HCT116 (cell line): Measurements from ENCODE around the gene PAAF1. TPM values are rescaled to one million over a fixed set of nuclear protein-coding genes. Genes with fewer than 3 reads are reported as not detected.

Source experiments
- ATAC-seq: fragments of 200-7000 bp; cut with Tn5 transposase; 2 replicates; pipeline ENCODE4 v1.9.1; 2020; ENCODE audit warnings: mild to moderate bottlenecking, moderate library complexity
- BruUV-seq: library from RNA; stranded (reverse); fragments of 400-500 nt; replicated peaks from 2 replicates; lab custom pipeline; 2021; lab: Mats Ljungman, UMichigan
- CTCF ChIA-PET: fragments of 300-600 bp; sonication (Branson Sonifier 250); formaldehyde crosslinking; loops from one replicate; lab custom pipeline; 2021; ENCODE audit warnings: antibody characterized with exemption; lab: Charles Lee
- POLR2A ChIA-PET: fragments of 300-600, 350-600 bp; sonication (Branson Sonifier 250); formaldehyde crosslinking; loops from one replicate; lab custom pipeline; 2021; ENCODE audit warnings: antibody characterized with exemption; lab: Charles Lee
- RAD21 ChIA-PET, 2 experiments: fragments of 300-600 bp; sonication (Branson Sonifier 250); formaldehyde crosslinking; loops; one replicate each; lab custom pipeline; 2023; ENCODE audit warnings: low total read pairs in 2 of 2; ENCODE audit not compliant: uncharacterized antibody in 2 of 2, unreplicated experiment in 2 of 2, low non-redundant PET in 1 of 2; lab: Charles Lee
- DNase-seq: peaks from one replicate; pipeline ENCODE4 v3.0.0-alpha.2; 2010; ENCODE audit warnings: low read depth, low spot score
- H2AFZ ChIP-seq: fragments of 200-600 bp; shearing (Covaris generic), sonication (generic); 2 replicates; pipeline ENCODE4 v1.6.1; 2017; ENCODE audit warnings: low read depth, mixed run types, mixed read lengths, antibody characterized with exemption, low read length; ENCODE audit not compliant: poor library complexity, severe bottlenecking
- H3K27ac ChIP-seq: 2 replicates; pipeline ENCODE4 v1.5.1; 2012; ENCODE audit warnings: low read depth, low read length
- H3K27me3 ChIP-seq: fragments of 200-600 bp; sonication (generic); 2 replicates; pipeline ENCODE4 v1.6.1; 2016; ENCODE audit warnings: mixed run types, low read length, mixed read lengths; ENCODE audit not compliant: insufficient read depth
- H3K36me3 ChIP-seq, 2 experiments: fragments of 200-500 bp in 1 of 2; fragments of 200-600 bp in 1 of 2; sonication (Bioruptor generic) in 1 of 2; sonication (generic) in 1 of 2; 2 replicates each; pipeline versions ENCODE4 v1.5.1 to v1.6.1; 2014 to 2016; ENCODE audit warnings: low read length in 2 of 2, inconsistent platforms in 1 of 2, mixed read lengths in 1 of 2, mixed run types in 1 of 2; ENCODE audit not compliant: insufficient read depth in 2 of 2, control insufficient read depth in 1 of 2
- H3K4me1 ChIP-seq, 2 experiments: fragments of 200-600 bp in 1 of 2; sonication (generic) in 1 of 2; 2 replicates each; pipeline versions ENCODE4 v1.5.1 to v1.6.1; 2012 to 2017; ENCODE audit warnings: low read length in 2 of 2, inconsistent platforms in 1 of 2, mild to moderate bottlenecking in 1 of 2, mixed read lengths in 1 of 2, mixed run types in 1 of 2, moderate library complexity in 1 of 2; ENCODE audit not compliant: insufficient read depth in 2 of 2, control insufficient read depth in 1 of 2
- H3K4me2 ChIP-seq: fragments of 200-600 bp; sonication (generic); 2 replicates; pipeline ENCODE4 v1.6.1; 2017; ENCODE audit warnings: mixed run types, low read length, mixed read lengths
- H3K4me3 ChIP-seq, 2 experiments: fragments of 200-600 bp in 1 of 2; sonication (generic) in 1 of 2; replicated peaks in 1 of 2; 2 replicates each; pipeline ENCODE4 v1.5.1; 2011 to 2016; ENCODE audit warnings: low read length in 2 of 2, control low read depth in 1 of 2, low read depth in 1 of 2, mild to moderate bottlenecking in 1 of 2, mixed read lengths in 1 of 2, mixed run types in 1 of 2
- H3K79me2 ChIP-seq: fragments of 200-600 bp; sonication (generic); 2 replicates; pipeline ENCODE4 v1.6.1; 2017; ENCODE audit warnings: mild to moderate bottlenecking, mixed run types, low read length, moderate library complexity, mixed read lengths; ENCODE audit not compliant: insufficient read depth
- H3K9ac ChIP-seq: fragments of 200-600 bp; sonication (generic); 2 replicates; pipeline ENCODE4 v1.6.1; 2016; ENCODE audit warnings: low read length, mixed read lengths
- H3K9me2 ChIP-seq: fragments of 200-600 bp; sonication (generic), shearing (Covaris generic); 2 replicates; pipeline ENCODE4 v1.6.1; 2017; ENCODE audit warnings: mixed run types, mild to moderate bottlenecking, moderate library complexity; ENCODE audit not compliant: insufficient read depth
- H3K9me3 ChIP-seq, 2 experiments: fragments of 200-500 bp in 1 of 2; fragments of 200-600 bp in 1 of 2; sonication (Bioruptor generic) in 1 of 2; sonication (generic) in 1 of 2; 2 replicates each; pipeline ENCODE4 v1.6.1; 2014 to 2017; ENCODE audit warnings: low read length in 2 of 2, mixed read lengths in 2 of 2, inconsistent platforms in 1 of 2, low read depth in 1 of 2, mild to moderate bottlenecking in 1 of 2, mixed run types in 1 of 2, moderate library complexity in 1 of 2; ENCODE audit not compliant: control insufficient read depth in 1 of 2, insufficient read depth in 1 of 2
- H4K20me1 ChIP-seq: fragments of 200-600 bp; sonication (generic), shearing (Covaris generic); 2 replicates; pipeline ENCODE4 v1.6.1; 2017; ENCODE audit warnings: mixed run types, mild to moderate bottlenecking, moderate library complexity; ENCODE audit not compliant: insufficient read depth
- CBX3 ChIP-seq: IDR thresholded peaks from 2 replicates; pipeline ENCODE4 v1.6.1; 2012; ENCODE audit warnings: low read depth
- JUND ChIP-seq: IDR thresholded peaks from 2 replicates; pipeline ENCODE4 v1.6.1; 2012
- TCF7L2 ChIP-seq: IDR thresholded peaks from 2 replicates; pipeline ENCODE4 v1.7.0; 2011; ENCODE audit warnings: borderline replicate concordance, inconsistent platforms; ENCODE audit not compliant: insufficient read depth, insufficient read length; ENCODE audit errors: extremely low read depth
- ZFX ChIP-seq: fragments of 450-650 bp; IDR thresholded peaks from 2 replicates; pipeline ENCODE4 v1.6.1; 2017
- intact Hi-C: fragments of 100-400 bp; cut with micrococcal nuclease; formaldehyde crosslinking; loops from 2 replicates; pipeline ENCODE4 v1.10.0; 2022
- total RNA-seq: library from RNA; stranded (reverse); gene quantifications from one replicate; pipeline ENCODE4 v1.2.1, GENCODE V29; 2021; ENCODE audit not compliant: unreplicated experiment
- TF ChIP-seq, protein P1 (sequence below): IDR thresholded peaks from 2 replicates; pipeline ENCODE4 v1.6.1; 2012; ENCODE audit warnings: low read depth
- TF ChIP-seq, protein P2 (sequence below): IDR thresholded peaks from 2 replicates; pipeline ENCODE4 v1.6.1; 2011; ENCODE audit warnings: mild to moderate bottlenecking, low read length, moderate library complexity; ENCODE audit not compliant: insufficient replicate concordance; ENCODE audit errors: extremely low read depth

Gene PAAF1
- total RNA-seq, 1 experiment from 2014 or later, result 15.5 TPM

DNA sequence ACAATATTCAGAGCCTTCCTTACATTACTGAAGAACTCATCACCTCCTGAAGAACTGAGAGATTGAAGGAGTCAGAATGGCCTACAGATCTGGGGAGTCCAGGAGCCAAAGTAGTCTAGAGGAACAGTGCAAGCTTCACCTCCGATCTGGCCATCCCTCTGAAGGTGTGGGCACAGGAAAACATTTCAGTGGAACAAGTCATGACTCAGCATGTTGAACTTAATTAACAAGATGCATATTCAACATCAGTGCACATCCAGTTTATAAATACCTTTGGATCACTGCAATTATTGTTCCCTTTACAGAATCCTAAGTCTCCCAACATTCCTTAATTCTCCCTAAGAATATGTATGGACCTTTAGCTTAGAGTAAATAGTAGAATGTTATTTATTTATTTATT, 25.5 kb downstream of the PAAF1 start:
- no peaks in the 10 kb centered on the region for H3K27me3 ChIP-seq
- no peak overlapping the region for H3K4me3 ChIP-seq
- TF ChIP-seq ZFX (no peak), JUND (no peak), CBX3 (no peak), TCF7L2 (no peak)
- TF ChIP-seq, protein P1, sequence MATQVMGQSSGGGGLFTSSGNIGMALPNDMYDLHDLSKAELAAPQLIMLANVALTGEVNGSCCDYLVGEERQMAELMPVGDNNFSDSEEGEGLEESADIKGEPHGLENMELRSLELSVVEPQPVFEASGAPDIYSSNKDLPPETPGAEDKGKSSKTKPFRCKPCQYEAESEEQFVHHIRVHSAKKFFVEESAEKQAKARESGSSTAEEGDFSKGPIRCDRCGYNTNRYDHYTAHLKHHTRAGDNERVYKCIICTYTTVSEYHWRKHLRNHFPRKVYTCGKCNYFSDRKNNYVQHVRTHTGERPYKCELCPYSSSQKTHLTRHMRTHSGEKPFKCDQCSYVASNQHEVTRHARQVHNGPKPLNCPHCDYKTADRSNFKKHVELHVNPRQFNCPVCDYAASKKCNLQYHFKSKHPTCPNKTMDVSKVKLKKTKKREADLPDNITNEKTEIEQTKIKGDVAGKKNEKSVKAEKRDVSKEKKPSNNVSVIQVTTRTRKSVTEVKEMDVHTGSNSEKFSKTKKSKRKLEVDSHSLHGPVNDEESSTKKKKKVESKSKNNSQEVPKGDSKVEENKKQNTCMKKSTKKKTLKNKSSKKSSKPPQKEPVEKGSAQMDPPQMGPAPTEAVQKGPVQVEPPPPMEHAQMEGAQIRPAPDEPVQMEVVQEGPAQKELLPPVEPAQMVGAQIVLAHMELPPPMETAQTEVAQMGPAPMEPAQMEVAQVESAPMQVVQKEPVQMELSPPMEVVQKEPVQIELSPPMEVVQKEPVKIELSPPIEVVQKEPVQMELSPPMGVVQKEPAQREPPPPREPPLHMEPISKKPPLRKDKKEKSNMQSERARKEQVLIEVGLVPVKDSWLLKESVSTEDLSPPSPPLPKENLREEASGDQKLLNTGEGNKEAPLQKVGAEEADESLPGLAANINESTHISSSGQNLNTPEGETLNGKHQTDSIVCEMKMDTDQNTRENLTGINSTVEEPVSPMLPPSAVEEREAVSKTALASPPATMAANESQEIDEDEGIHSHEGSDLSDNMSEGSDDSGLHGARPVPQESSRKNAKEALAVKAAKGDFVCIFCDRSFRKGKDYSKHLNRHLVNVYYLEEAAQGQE, result no peak
- TF ChIP-seq, protein P2, sequence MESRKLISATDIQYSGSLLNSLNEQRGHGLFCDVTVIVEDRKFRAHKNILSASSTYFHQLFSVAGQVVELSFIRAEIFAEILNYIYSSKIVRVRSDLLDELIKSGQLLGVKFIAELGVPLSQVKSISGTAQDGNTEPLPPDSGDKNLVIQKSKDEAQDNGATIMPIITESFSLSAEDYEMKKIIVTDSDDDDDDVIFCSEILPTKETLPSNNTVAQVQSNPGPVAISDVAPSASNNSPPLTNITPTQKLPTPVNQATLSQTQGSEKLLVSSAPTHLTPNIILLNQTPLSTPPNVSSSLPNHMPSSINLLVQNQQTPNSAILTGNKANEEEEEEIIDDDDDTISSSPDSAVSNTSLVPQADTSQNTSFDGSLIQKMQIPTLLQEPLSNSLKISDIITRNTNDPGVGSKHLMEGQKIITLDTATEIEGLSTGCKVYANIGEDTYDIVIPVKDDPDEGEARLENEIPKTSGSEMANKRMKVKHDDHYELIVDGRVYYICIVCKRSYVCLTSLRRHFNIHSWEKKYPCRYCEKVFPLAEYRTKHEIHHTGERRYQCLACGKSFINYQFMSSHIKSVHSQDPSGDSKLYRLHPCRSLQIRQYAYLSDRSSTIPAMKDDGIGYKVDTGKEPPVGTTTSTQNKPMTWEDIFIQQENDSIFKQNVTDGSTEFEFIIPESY, result no peak
- no peaks in the 10 kb centered on the region for H3K79me2 ChIP-seq
- ATAC-seq (no peak), DNase-seq (no peak)
- no peaks in the 10 kb centered on the region for H3K36me3 ChIP-seq
- ChIA-PET POLR2A (no interaction called here), CTCF (no interaction called here), RAD21 (no interaction called here)
- H4K20me1 ChIP-seq, result no peaks in the 10 kb centered on the region
- H3K4me1 ChIP-seq, result peaks cover 0 to 5% of the 10 kb centered on the region in 2 experiments; a peak in 2 of 4 replicates
- no peak overlapping the region for H3K4me2 ChIP-seq
- H3K9me3 ChIP-seq, result no peaks in the 10 kb centered on the region
- H3K27ac ChIP-seq, result no peak overlapping the region
- no peaks in the 10 kb centered on the region for H3K9me2 ChIP-seq
- intact Hi-C loops, result no loop called here
- no peak overlapping the region for H3K9ac ChIP-seq
- no TSS peak for BruUV-seq
- no peak overlapping the region for H2AFZ ChIP-seq
